Esophagus squamous epithelium (tissue), 5 donors: ENCODE results near the gene TCF15. TPM values are rescaled to one million over a fixed set of nuclear protein-coding genes. Genes with fewer than 3 reads are reported as not detected.

Experiments
- DNase-seq: peaks from one replicate; lab custom pipeline; 2025; lab: John Stamatoyannopoulos, UW
- H3K27ac ChIP-seq, 4 donors: fragments of 200-600 bp; sonication (generic); one replicate each; pipeline ENCODE4 v1.5.1; 2016 to 2019; ENCODE audit warnings: mild to moderate bottlenecking in 1 of 4
- H3K27me3 ChIP-seq, 4 donors: fragments of 200-600 bp; sonication (generic); 1 replicate in 3 of 4; 2 replicates in 1 of 4; pipeline versions ENCODE4 v1.5.1 to v1.6.0; 2017 to 2021; ENCODE audit warnings: antibody characterized with exemption in 1 of 4
- H3K36me3 ChIP-seq, 3 donors: fragments of 200-600 bp; sonication (generic); one replicate each; pipeline ENCODE4 v1.5.1; 2016 to 2019
- H3K4me1 ChIP-seq, 3 donors: fragments of 200-600 bp; sonication (generic); one replicate each; pipeline ENCODE4 v1.5.1; 2017 to 2019
- H3K4me3 ChIP-seq, 4 donors: fragments of 200-600 bp; sonication (generic); 1 replicate in 3 of 4; 2 replicates in 1 of 4; pipeline ENCODE4 v1.5.1; 2016 to 2019; ENCODE audit warnings: mild to moderate bottlenecking in 2 of 4, moderate library complexity in 1 of 4
- H3K9me3 ChIP-seq, 3 donors: fragments of 200-600 bp; sonication (generic); one replicate each; pipeline ENCODE4 v1.5.1; 2016 to 2019
- POLR2A ChIP-seq, 4 donors: fragments of 450-650 bp; IDR thresholded peaks; one replicate each; pipeline ENCODE4 v1.6.1; 2017; ENCODE audit warnings: antibody characterized with exemption in 4 of 4, mild to moderate bottlenecking in 4 of 4, moderate library complexity in 3 of 4
- WGBS, 2 donors: methylation state at CpG; one replicate each; pipeline ENCODE4 v1.1.5; 2018; 5-methylcytosine and 5-hydroxymethylcytosine counted together
- intact Hi-C: fragments of 100-400 bp; cut with DNase I; formaldehyde crosslinking; loops from one replicate; pipeline ENCODE4 v1.15.0; 2022
- total RNA-seq, 4 donors: library from RNA; depleted of rRNA; stranded (reverse); fragments of >200 nt; gene quantifications; one replicate each; pipeline ENCODE4 v1.1.0, GENCODE V29; 2016
- TF ChIP-seq, protein P1 (sequence below), 6 experiments: fragments of 450-650 bp in 4 of 6; fragments of 200-600 bp in 2 of 6; sonication (generic) in 2 of 6; IDR thresholded peaks; one replicate each; pipeline ENCODE4 v1.5.1; 2016 to 2019; ENCODE audit warnings: antibody characterized with exemption in 6 of 6, mild to moderate bottlenecking in 4 of 6, moderate library complexity in 4 of 6
- donor health status: DM: yes; HTN: yes; CAD: no.

TCF15 gene
- total RNA-seq, 4 donors from 2014 or later: not detected

DNA sequence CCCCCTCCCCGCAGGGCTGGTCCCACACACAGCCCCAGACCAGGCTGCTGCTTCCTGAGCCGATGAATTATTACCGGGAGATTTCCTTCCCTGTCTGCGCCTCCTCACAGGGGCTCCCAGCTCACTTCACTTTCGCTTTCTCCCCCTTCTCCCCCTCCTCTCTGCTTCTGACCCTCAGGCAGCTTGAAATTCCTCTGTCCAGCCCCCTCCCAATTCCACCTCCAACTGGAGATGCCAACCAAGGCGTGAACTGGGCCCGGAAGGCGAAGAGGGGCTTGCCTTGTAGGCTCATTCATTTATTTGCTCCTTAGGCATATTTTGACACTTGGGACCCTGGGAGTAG lies 1.7 kb upstream of the TCF15 start:
- H3K27ac ChIP-seq: no peak overlapping the region

DNA sequence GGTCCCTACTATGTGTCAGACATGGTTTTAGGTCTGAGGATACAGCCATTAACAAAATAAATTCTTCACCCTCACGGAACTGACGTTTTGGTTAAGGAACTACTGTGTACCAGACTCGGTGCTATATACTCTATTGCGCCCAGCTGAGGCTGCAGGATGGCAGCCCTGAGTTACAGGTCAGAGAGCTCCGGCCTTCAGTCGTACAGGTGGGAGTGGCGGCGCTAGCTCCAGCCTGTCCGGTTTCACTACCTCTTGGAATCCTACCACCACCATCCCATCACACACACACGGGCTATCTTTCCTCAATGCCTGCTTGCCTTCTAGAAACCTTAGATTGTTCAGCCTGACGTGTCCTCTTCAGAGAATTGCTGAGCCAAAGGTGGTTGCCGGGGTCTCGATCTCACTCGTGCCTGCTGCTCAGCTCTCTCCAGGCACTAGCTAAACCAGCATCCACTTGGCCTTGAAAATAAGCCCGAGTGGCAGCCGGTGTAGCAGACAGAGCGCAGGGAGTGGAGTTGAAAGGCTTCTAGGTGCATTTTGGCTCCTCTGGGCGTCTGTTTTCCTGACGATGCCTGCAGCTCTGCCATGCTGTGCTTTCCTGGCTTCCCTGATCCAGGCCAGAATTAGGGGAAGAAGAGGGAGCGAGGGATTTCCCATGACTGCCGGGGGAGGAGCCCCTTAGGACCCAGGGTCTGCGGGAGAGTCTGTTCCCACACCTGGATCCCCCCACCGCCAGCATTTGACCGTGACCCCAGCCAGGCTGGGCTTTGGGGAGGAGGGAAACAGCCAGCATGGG lies 1.1 kb upstream of the TCF15 start:
- 23 to 34% methylated on average over 18 to 24 of the region's 24 CpGs for WGBS, 2 donors
- peaks cover 0 to 88% (median 10%) of the 10 kb centered on the region in 4 donors for H3K27me3 ChIP-seq
- H3K4me1 ChIP-seq: peaks cover 0 to 24% (median 3%) of the 10 kb centered on the region in 3 donors
- peak overlapping the region in 1 of 4 donors; percentile 23 for H3K4me3 ChIP-seq
- no peak overlapping the region for H3K27ac ChIP-seq
- H3K36me3 ChIP-seq: no peaks in the 10 kb centered on the region
- TF ChIP-seq, protein P1, sequence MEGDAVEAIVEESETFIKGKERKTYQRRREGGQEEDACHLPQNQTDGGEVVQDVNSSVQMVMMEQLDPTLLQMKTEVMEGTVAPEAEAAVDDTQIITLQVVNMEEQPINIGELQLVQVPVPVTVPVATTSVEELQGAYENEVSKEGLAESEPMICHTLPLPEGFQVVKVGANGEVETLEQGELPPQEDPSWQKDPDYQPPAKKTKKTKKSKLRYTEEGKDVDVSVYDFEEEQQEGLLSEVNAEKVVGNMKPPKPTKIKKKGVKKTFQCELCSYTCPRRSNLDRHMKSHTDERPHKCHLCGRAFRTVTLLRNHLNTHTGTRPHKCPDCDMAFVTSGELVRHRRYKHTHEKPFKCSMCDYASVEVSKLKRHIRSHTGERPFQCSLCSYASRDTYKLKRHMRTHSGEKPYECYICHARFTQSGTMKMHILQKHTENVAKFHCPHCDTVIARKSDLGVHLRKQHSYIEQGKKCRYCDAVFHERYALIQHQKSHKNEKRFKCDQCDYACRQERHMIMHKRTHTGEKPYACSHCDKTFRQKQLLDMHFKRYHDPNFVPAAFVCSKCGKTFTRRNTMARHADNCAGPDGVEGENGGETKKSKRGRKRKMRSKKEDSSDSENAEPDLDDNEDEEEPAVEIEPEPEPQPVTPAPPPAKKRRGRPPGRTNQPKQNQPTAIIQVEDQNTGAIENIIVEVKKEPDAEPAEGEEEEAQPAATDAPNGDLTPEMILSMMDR (IDR thresholded peaks at IDR 0.05): no peak
- intact Hi-C loops: no loop called here
- no peak for DNase-seq
- H3K9me3 ChIP-seq: no peaks in the 10 kb centered on the region

More for the DNA sequence above, 1.7 kb upstream of the TCF15 start:
- peak overlapping the region in 1 of 4 donors; percentile 23 for H3K4me3 ChIP-seq
- no peaks in the 10 kb centered on the region for H3K36me3 ChIP-seq
- WGBS, 2 donors: 16 to 20% methylated on average over 7 to 8 of the region's 8 CpGs
- no peaks in the 10 kb centered on the region for H3K9me3 ChIP-seq
- peaks cover 0 to 91% (median 10%) of the 10 kb centered on the region in 4 donors for H3K27me3 ChIP-seq
- H3K4me1 ChIP-seq: peaks cover 0 to 24% (median 3%) of the 10 kb centered on the region in 3 donors
- TF ChIP-seq, protein P1 (IDR thresholded peaks at IDR 0.05): no peak
- TF ChIP-seq POLR2A (IDR thresholded peaks at IDR 0.05): no peak
- intact Hi-C loops: no loop called here
- no peak for DNase-seq

GRCh38 chr20:609371-609964 lies 641 bp downstream of the TCF15 start:
- Histone ChIP-seq H3K27ac (no peak overlapping the region), H3K4me1 (peaks cover 0 to 24% (median 3%) of the 10 kb centered on the region in 3 donors), H3K36me3 (no peaks in the 10 kb centered on the region), H3K27me3 (peaks cover 0 to 73% (median 10%) of the 10 kb centered on the region in 4 donors), H3K4me3 (peak overlapping the region in 3 of 4 donors; percentile 8 to 54 (median 34)), H3K9me3 (no peaks in the 10 kb centered on the region)
- WGBS, 2 donors: 25 to 43% methylated on average over 5 to 11 of the region's 54 CpGs
- TF ChIP-seq POLR2A (IDR thresholded peaks at IDR 0.05): no peak
- intact Hi-C loops: no loop called here
- DNase-seq: no peak

DNA sequence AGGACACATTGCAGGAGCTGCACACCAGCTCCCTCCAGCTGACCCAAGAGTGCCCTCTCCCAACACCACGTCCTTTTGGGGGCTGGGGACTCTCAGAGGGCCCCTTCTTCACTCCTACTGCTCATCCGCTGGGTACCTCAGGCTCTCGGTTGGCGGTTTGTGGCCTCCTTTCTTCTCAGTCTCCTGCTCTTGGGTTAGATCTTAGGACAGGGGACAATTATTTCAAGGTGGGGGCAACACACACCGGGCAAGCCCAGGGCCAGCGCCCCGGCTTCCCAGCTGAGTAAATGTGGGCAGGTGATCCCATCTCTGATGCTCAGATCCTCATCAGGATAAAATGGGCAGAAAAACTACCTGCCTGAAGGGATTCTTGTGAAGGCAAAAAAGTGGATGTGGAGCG lies 1.1 kb downstream of the TCF15 start:
- H3K4me3 ChIP-seq: peak overlapping the region in 3 of 4 donors; percentile 8 to 54 (median 34)
- peaks cover 0 to 70% (median 10%) of the 10 kb centered on the region in 4 donors for H3K27me3 ChIP-seq
- H3K9me3 ChIP-seq: no peaks in the 10 kb centered on the region
- intact Hi-C loops: no loop called here
- DNase-seq: no peak
- WGBS, 2 donors: 78 to 81% methylated on average over 4 to 8 of the region's 8 CpGs
- TF ChIP-seq, protein P1 (IDR thresholded peaks at IDR 0.05): no peak
- TF ChIP-seq POLR2A (IDR thresholded peaks at IDR 0.05): no peak
- H3K4me1 ChIP-seq: peaks cover 0 to 24% (median 3%) of the 10 kb centered on the region in 3 donors
- H3K36me3 ChIP-seq: no peaks in the 10 kb centered on the region
- H3K27ac ChIP-seq: no peak overlapping the region

DNA sequence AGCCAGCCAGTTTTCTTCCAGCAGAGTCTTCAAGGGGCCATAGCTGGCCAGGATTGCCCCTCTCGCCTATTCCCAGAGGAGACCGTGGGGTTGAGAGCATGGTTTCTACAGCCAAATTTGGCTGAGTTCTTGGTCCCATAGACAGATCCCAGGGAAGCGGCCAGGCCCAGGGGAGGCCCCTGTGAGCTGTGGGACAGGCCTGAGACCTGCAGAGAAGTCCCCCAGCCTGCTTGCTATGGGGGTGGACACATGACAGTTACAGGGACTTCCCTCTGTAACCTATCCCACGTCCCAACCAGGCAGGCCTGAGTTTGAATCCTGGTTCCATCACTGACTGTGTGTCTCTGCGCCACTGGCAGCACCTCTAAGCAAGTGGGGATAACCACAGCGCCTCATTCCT lies 2.6 kb downstream of the TCF15 start:
- Histone ChIP-seq H3K36me3 (no peaks in the 10 kb centered on the region), H3K9me3 (no peaks in the 10 kb centered on the region), H3K4me1 (peaks cover 0 to 24% (median 3%) of the 10 kb centered on the region in 3 donors), H3K4me3 (no peak overlapping the region), H3K27ac (no peak overlapping the region), H3K27me3 (peaks cover 0 to 58% (median 10%) of the 10 kb centered on the region in 4 donors)
- DNase-seq: no peak
- TF ChIP-seq POLR2A (IDR thresholded peaks at IDR 0.05): no peak
- TF ChIP-seq, protein P1 (IDR thresholded peaks at IDR 0.05): no peak
- WGBS, 2 donors: 94 to 100% methylated on average over 2 to 3 of the region's 6 CpGs
- intact Hi-C loops: no loop called here
